DND-41 (cell line): ENCODE measurements around the gene GTF2H4.

ENCODE experiments used
- CTCF ChIP-seq: IDR thresholded peaks from 2 replicates; pipeline ENCODE4 v1.5.1; 2012; ENCODE audit warnings: borderline replicate concordance, low read length, moderate library complexity, mild to moderate bottlenecking; ENCODE audit not compliant: poor library complexity, severe bottlenecking; ENCODE audit errors: extremely low read depth
- EZH2 ChIP-seq: IDR thresholded peaks from 3 replicates; pipeline ENCODE4 v1.6.1; 2012; ENCODE audit warnings: borderline replicate concordance, low read depth, mild to moderate bottlenecking, moderate library complexity, low read length, inconsistent platforms; ENCODE audit not compliant: severe bottlenecking

- no peak for TF ChIP-seq CTCF
- TF ChIP-seq EZH2: no peak
These were observed 28.2 kb upstream of the GTF2H4 start for GRCh38 chr6:30879684-30880427.
